HG03565 (cell line): Measurements from ENCODE around the gene ZNF774.
"Not testable (repeated sequence)": the region's sequence is repeated elsewhere in the genome, so short reads cannot be mapped to it uniquely, and the experiment has no call there.

Source experiments
- ATAC-seq: cut with Tn5 transposase; IDR thresholded peaks from one replicate; pipeline ENCODE4 v1.9.1; 2021; ENCODE audit warnings: mild to moderate bottlenecking, moderate library complexity; ENCODE audit not compliant: unreplicated experiment

ZNF774 gene

DNA sequence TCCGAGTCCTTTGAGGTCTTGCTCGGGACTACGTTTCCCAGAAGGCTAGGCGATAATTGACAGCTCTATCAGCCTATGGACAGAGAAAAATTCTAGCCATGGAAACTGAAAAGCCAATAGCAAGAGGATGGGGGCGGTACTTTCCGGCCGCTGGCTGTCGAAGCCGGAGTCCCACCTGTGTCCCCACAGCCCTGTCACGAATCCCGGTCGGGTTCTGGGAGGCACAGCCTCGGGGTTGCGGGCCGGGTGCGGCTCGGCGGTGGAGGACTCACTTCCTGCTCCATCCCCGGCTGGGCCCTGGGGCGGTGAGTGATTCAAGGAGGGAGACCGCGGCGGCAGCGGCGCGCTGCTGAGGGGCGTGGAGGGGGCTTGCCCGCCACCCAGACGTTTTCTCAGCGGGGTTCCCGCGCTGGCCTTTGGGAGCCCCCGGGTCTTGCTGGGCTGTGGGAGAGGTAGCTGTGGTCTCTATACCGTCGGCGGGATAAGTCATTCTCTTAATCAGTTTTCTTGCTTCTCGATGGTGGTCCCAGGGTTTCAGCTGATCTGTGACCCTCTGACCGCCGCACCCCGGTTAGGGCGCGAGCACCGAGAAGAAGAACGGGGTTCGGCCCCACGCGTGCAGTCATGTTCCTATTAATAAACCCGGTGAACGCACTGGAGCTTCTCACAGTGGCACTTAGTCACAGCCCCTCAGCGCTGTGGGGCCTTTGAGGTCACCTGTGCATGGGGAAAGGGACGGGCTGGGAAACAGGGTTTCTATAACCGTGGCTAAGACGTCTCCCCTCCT is at the start of gene ZNF774:
TSS of gene ZNF774 (plus strand) at position 178 of the 787 bp plus-strand sequence. CDS start 2,377 bp downstream, outside the sequence.
- peak; percentile 98 for ATAC-seq

DNA sequence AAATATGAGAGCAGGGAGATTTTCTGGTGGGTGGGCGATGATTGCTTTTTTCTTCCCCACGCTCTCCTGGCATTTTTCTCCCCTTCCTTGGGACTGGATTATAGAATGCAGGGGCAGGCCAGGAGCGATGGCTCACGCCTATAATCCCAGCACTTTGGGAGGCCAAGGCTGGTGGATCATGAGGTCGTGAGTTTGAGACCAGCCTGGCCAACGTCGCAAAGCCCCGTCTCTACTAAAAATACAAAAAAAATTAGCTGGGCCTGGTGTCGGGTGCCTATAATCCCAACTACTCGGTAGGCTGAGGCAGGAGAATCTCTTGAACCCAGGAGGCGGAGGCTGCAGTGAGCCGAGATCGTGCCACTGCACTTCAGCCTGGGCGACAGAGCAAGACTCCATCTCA is 46.7 kb upstream of the ZNF774 start:
- ATAC-seq, result not testable (repeated sequence)

DNA sequence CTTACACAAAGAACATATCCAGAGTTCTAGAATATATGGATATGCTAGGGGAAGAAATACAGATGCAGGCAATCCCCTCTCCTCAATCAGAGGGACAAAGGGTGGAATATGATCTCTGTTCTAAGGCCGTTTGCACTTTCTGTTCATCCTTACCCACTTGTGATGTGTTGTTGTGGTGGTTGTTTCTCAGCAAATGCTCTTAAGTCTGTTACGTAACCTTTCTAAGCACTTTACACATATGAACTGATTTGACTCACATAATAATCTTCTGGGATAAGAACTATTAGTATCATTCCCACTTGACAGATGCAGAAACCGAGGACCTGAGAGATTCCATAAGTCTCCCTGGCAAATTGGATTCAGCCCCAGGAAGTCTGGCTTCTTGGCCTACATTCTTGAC is 46.2 kb upstream of the ZNF774 start:
- ATAC-seq, result no peak

DNA sequence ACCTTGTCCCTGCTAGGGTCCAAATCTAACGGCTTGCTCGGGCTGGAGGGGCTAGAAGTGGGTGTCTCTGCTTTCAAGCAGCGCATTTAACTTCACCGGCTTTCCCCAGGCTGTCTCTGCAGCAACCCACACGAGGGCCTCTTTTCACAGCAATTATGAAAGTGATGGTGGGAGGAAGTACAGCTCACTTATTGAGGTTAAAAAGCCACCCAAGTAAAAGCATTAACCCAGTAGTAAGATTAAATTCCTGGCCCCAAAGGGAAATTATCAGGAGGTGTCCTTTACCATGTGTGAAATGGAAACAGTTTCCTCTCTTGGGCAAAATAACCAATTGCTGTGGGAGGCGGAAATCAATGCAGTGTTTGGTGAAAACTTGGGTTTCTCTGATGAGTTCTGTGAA is 45.5 kb upstream of the ZNF774 start:
- peak; percentile 74 for ATAC-seq

DNA sequence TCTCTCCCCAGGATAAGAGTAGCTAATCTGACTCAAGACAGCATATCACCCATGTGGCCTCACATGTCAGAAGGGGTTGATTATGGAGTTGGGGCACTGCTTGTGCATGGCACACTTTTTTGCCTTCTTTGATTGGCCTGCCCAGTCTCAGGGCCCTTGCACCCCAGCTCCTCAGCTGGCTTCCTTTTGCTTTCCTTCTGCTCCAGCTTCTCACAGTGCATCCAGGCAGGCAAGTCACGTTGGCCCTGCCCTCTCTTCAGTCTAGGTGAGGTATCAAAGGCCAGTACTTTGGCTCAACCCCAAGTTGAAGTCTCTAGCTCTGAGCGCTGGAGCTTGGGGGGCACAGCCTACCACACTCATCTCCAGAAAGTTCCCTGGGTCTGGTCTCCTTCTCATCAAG is 44.4 kb upstream of the ZNF774 start:
- no peak for ATAC-seq

DNA sequence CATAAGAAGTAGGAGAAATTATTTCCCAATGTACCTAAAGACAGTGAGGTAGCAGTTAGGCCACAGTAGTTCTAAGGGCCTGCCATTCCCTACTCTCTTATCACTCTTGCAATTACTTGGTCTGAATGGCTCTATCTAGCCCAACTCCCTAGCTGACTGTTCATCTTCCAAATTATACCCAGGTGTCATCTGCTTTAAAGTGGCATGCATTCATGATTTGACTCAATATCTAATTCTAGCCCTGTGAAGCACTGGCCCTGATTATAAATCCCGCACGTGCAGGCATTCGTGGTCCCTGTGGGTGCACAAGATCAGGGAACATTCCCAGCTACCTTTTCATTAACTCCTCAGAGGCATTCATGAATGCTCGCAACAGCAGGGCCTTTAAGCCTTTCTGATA is 43.1 kb upstream of the ZNF774 start:
- no peak for ATAC-seq

DNA sequence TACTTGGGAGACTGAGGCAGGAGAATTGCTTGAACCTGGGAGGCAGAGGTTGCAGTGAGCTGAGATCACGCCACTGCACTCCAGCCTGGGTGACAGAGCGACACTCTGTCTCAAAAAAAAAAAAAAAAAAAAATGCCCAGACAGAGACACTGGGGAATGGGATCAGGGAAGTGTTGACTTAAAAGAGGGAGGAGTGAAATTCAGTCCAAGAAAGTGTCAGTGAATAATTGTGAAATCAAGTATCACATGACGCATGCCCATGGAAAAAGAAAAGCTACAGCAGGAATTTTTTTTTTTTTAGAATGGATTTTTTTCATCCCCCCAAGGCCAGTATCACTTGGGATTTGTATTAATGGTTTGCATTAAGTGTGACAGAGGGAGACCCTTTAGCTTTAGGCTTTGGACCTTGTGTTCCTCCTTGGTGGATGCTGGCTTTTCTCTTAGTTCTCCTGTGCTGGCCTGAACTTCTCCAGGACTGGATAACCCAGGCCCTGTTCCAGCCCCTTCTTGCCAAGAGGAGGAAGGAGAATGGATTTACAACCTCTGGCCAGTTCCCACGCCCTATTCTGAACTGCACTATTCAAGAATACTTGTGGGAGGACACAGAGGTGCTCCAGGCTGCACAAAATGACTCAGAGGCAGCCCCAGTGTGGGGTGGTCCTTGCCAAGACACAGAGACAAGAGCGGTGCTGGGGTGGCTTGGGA is 36.7 kb upstream of the ZNF774 start:
- ATAC-seq, result no peak

DNA sequence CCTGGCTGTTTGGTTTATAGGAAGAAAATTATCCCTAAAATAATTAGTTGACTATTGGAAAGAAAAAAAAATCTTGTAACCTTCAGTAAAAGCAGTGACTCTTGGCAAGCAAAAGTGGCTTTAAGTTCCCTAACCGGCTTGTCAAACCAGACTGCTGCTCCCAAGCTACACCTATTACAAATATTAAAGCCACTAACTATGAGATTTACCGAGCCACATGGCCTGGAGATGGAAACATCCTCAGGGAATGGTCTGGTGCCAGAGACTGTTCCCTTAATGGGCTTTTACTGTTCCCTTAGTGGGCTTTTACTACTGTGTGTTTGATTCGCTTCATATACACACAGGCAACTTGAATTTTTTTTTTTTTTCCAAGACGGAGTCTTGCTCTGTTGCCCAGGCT is 35.9 kb upstream of the ZNF774 start:
- no peak for ATAC-seq

DNA sequence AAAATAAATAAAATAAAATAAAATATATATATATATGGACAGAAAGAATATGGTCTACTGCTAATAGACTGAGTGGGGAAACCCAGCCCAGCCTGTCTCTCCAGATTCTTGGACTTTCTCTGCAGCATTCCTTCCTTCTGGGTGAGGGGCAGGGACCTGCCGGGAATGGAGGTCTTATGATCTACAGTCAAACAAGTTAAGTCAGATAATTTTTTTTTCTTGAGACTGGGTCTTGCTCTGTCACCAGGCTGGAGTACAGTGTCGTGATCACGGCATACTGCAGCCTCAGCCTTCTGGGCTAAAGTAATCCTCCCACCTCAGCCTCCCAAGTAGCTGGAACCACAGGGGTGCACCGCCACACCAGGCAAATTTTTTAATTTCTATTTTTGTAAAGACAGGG is 33.5 kb upstream of the ZNF774 start:
- no peak for ATAC-seq

DNA sequence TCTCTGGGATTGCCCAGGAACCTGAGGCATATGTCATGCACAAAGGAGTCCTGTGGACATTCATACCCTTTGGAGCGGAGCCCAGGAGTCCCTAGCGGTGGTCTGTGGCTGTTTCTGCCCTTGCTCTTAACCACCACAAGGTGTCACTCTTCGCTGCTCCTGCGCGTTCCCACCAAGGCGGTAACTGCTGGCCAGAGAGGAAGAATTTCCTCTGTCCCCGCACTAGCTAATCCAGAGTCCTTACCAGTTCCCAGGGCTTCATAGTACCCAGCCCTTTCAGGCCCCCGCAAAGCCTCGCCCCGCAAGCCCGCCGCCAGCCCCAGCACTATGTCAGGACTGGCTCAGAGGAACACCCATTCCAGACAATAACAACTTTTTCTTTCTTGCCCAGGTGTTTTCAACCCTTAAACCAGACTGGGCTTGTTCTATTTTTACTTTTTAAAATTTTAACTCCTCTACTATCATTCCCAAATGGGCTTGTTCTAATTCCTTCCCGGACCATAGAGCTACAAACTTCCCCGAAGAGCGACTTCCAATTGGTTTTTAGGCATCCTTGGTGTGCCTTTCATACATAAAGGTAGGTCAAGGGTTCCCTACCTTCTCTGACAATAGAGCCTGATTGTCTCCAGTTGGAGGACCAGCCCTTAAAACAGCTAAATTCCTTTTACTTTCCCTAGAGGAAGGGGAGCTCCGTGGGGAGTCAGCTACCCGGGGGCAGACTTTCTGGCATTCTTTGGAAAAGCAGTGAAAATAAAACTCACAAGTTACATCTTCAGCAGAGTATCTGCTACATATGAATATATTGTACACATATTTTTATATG is 31.8 kb upstream of the ZNF774 start:
- no peak for ATAC-seq

DNA sequence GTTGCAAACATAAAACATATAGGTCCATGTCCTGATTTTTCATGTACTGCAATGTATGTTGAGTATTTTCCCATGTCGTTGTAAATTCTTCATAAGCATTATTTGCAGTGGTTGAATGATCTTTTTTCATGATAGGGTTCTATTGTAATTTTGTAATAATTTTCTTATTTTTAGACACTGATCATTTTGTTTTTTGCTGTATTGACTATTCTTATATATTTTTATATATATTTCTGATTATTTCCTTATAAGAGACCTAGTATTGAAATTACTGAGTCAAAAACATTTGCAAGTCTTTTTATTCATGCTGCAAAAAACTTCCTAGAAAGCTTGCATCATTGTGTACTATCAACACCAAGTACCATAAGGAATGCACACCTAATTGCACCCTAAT is 31.2 kb upstream of the ZNF774 start:
- no peak for ATAC-seq

DNA sequence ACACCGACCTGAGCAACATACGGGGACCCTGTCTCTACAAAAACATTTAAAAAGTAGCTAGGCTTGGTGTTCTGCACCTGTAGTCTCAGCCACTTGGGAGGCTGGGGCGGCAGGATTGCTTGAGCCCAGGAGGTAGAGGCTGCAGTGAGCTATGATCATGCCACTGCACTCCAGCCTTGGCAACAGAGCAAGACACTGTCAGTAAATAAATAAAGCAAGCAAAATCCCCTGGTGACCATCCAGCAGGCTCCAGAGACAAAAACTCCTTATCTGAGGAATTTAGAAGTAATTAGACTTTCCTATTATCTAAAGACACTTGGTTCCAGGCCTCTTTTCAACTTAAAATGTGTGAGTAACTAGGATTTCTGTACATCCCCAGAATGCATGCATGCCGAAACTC is 29.5 kb upstream of the ZNF774 start:
- ATAC-seq, result no peak

DNA sequence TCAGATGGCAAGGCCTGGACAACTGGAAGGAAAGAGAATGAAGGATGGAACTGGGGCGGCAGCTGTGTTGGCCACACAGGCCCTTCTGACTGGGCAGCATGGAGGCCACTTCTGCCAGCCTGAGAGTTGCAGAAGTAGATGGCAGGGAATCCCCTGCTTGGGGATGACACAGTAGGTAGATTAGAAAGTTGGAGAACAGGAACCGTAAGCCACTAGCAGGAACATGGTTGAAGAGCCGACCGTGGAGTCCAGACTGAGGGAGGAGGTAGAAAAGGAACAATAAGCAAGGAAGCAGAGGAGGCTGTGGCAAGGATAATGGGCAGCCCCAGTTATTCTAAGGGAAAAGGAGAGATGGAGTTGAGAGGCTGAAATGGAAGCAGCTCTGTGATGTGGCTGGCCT is 26.4 kb upstream of the ZNF774 start:
- ATAC-seq, result no peak

DNA sequence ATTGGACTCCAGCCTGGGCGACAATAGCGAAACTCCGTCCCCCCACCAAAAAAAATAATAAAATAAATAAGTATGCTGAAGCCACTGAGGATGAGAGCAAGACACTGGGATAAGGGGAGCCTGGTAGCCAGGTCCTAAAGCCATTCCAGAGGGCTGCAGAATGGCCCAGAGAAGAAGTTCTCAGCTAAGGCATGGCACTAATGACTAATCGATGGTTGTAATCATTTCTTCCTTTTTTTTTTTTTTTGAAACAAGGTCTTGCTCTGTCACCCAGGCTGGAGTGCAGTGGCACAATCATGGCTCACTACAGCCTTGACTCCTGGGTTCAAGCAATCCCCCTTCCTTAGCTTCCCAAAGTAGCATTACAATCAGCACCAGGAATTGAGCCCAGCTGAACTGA is 25.6 kb upstream of the ZNF774 start:
- ATAC-seq, result no peak

DNA sequence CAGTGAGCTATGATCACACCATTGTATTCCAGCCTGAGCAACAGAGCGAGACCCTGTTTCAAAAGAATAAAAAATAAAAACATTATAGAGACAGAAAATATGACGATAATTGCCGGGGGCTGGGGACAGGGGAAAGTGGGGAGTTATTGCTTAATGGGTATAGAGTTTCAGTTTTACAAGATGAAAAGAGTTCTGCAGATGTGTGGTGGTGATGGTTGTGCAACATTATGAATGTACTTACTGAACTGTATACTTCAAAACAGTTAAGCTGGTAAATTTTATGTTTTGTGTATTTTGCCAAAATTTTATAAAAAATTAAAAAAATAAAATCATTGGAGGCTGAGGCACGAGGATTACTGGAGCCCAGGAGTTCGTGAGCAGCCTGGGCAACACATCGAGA is 24.8 kb upstream of the ZNF774 start:
- ATAC-seq, result no peak

DNA sequence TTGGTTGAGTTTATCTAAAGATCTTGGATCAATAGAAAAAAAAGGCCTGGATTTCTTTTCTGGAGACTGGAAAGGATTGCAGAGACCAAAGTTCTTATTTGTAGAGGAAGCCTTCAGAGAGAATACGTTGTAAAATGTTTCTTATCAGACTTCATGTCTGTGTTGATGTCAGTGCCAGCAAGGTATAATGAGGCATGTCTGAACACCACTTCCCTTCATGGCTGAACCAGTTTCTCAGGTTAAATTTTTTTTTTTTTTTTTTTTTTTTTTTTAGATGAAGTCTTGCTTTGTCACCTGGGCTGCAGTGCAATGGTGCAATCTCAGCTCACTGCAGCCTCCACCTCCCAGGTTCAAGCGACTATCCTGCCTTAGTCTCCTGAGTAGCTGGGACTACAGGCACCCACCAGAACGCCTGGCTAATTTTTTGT is 17.8 kb upstream of the ZNF774 start:
- no peak for ATAC-seq

DNA sequence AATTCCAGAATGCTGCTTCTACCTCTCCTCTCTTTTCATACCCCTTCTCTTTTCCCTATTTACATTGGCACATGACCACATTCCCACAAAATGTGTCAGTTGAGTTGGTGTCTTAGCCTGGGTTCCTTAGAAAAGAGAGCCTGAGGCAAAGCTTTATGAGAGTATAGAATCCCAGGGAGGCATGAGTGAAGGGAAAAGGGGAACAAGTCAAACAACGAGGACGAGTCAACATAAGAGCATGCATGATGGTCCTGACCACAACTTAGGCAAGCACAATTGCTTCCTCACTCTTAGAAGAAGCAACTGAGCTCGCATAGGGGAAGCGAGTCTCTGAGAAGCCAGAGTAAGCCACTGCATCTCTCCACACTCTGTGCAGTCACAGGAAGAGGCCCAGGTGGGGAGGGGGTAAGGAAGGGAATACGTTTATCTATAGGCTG is 15.4 kb upstream of the ZNF774 start:
- ATAC-seq, result no peak

DNA sequence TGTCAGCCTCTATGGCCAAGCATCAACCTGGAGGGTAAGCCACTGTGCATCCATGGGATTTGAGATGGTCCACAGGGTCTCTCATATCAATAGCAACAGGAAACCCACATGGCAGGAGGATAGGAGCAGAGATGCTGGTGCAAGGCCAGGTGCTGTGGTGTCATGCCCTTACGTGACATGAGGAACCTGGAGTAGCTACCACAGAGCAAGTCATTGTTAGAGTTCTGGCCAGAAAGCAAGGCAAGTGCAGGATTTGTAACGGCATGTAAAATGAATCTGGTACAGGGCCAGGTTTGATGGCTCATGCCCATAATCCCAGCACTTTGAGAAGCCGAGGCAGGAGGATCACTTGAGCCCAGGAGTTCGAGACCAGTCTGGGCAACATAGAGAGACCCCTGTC is 14.8 kb upstream of the ZNF774 start:
- ATAC-seq, result no peak

DNA sequence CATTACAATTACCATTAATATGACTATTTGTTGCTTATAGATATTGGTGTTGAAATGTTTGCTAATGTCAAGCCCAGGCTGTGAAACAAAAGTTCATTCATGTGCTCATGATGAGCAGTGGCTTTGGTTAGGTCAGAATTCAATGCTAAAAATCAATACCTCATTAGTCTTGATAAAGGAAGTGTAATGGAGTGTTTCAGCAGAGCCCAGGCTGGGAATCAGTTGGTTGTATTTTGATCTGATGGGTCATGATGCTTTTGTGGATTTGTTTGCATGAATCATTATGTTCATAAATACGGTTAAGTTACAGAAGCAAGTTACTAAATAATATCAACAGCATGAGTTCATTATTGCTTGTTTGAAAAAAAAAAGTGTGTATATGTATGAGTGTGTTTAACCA is 13.6 kb upstream of the ZNF774 start:
- no peak for ATAC-seq

DNA sequence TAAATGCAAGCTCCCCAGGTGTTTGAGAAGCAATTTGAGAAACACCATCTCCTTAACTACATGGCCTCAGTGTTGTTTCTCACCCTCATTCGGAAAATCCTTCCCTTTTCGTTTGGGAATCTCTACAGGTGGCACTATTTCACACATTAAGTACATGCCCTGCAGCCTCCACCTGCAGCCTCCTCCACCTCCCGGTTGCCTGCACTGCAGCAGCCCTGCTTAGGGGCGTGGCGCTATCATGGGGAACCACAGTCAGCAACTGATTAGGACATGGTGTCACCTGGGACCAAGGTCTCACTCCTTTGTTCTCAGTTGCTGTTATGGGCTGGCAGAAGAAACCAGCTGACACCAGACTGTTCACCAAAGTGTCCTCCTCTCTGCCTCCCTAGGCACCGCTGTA is 11.7 kb upstream of the ZNF774 start:
- no peak for ATAC-seq

DNA sequence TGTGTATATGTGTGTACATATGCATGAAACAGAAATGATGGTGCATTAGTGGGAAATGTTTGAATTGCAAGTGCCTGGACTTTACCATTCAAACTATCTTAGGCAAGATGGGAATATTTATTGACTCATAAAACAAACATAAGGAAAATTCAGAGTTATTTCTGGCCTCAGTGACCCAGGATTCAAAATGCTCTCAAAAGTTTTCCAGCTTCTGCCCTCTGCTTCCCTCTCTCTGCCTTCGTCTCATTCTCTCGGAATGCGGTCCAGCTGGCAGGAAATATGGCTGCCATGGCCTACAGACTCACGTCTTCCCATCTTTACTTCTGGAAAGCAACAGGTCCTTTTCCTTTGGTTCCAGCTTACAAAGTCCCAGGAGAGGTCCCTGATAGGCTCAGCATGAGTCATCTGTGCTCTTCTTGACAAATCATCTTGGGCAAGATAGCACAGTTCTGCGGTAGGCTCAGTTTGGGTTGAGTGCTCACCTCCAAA is 8.7 kb upstream of the ZNF774 start:
- ATAC-seq, result no peak
